ENCODE measurements around the gene TSPAN14. TPM values are rescaled to one million over a fixed set of nuclear protein-coding genes. Genes with fewer than 3 reads are reported as not detected.

TSPAN14 gene
- total RNA-seq, 6 donors from 2014 or later, result 52.1 to 157 (median 111) TPM

DNA sequence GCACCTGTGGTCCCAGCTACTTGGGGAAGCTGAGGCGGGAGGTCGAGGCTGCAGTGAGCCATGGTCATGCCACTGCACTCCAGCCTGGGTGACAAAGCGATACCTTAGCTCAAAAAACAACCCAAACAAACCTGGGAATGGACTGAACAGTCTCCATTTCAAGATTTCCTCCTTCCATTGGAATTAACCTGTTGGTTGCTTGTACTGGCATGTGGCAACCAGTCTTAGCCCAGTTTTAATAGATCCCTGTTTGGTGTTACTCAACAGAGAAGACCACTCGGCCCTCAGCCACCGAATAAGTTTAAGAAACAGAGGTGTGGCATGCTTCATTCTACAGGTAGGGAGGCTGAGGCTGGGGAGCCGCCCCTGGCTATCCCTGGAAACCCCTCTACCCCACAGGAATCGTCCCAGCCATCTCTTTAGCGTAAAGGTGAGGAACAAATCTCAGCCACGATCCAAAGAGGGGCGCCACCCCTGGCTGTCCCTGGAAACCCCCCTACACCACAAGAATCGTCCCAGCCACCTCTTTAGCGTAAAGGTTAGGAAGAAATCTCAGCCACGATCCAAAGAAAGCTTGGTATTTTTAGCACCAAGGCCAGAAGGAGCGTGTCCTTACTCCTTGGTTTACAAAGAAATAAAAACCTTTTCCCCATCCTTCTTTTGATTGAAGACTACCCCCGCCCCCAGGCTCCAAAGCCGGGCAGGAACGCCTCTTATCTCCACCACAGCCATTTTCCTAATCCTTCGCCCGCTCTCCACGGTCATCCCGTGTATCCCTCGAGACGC lies 861 bp upstream of the TSPAN14 start:
- TF ChIP-seq POLR2AphosphoS5 (IDR thresholded peaks at IDR 0.05) (no peak), POLR2A (IDR thresholded peaks at IDR 0.05) (peak in 1 of 4 donors; percentile 27), CTCF (IDR thresholded peaks at IDR 0.05) (no peak)
- Histone ChIP-seq H3K9me3 (no peaks in the 10 kb centered on the region), H3K4me1 (peaks cover 42 to 61% (median 53%) of the 10 kb centered on the region in 4 donors), H3K27me3 (no peaks in the 10 kb centered on the region), H3K27ac (peak overlapping the region; percentile 87 to 94 (median 91)), H3K36me3 (peaks cover 0 to 5% (median 0%) of the 10 kb centered on the region in 4 donors), H3K4me3 (peak overlapping the region in 3 of 4 donors; percentile 33 to 98 (median 47))
- 33 to 37% methylated on average over 21 to 23 of the region's 23 CpGs for WGBS, 2 donors
- no peak for ATAC-seq (ENCODE audit: low FRiP score in 2 of 2)
- DNase-seq, result no peak

GRCh38 chr10:80454513-80455460 lies 677 bp downstream of the TSPAN14 start:
- ATAC-seq (ENCODE audit: low FRiP score in 2 of 2), result peak; percentile 39 to 65

DNA sequence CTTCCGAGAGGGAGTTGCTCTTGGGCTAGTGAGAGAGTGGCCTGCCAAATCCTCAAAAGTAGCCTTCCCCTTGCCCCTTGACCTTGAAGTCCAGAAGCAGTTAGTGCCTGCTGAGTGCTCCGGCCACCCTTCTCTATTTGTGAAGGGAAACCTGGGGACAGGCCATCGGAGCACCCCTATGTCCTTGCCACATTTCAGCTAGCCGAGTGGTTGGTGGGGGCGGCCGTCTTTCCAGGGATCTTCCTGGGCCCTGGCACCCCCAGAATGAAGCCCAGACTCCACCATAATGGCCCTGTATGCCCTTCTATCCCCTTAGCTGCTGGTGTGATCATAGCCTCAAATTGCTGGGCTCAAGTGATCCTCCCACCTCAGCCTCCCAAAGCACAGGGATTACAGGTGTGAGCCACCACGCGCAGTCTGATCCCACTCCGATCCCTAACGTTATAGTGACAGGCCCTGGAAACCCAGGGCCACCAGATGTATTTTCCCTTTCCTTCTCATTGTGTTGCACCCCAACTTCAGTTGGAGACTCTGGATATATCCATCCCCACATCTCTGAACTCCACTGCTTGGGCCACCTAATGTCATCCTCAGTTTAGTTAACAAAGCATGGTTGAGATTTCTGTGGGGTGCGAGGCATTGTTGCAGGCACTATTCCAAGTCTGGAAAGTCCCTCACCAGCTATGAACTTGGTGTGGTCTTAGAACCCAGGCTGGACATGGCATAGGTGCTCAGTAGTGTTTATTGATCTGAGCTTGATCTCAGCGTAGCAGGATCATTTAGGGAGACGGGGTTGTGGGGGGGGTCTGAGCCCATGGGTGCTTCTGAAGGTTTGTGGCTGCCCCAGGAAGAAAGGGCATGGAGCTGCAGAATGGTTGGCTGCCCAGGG lies 1.6 kb downstream of the TSPAN14 start:
- H3K4me1 ChIP-seq, result peaks cover 60 to 67% (median 65%) of the 10 kb centered on the region in 4 donors
- ATAC-seq (ENCODE audit: low FRiP score in 2 of 2), result no peak
- TF ChIP-seq POLR2A (IDR thresholded peaks at IDR 0.05) (no peak), POLR2AphosphoS5 (IDR thresholded peaks at IDR 0.05) (peak in 1 of 2 donors; percentile 4), EP300 (IDR thresholded peaks at IDR 0.05) (no peak)
- peaks cover 0 to 5% (median 0%) of the 10 kb centered on the region in 4 donors for H3K36me3 ChIP-seq
- no peaks in the 10 kb centered on the region for H3K27me3 ChIP-seq
- no peaks in the 10 kb centered on the region for H3K9me3 ChIP-seq
- no peak for DNase-seq
- 45% methylated on average over 7 to 13 of the region's 13 CpGs for WGBS, 2 donors
- H3K27ac ChIP-seq, result peak overlapping the region; percentile 98 to 100 (median 99)
- H3K4me3 ChIP-seq, result peak overlapping the region; percentile 87 to 98 (median 94)

More at GRCh38 chr10:80454513-80455460, 677 bp downstream of the TSPAN14 start:
- Histone ChIP-seq H3K27ac (peak overlapping the region; percentile 98 to 100 (median 99)), H3K4me3 (peak overlapping the region; percentile 87 to 98 (median 94)), H3K9me3 (no peaks in the 10 kb centered on the region), H3K4me1 (peaks cover 51 to 61% (median 58%) of the 10 kb centered on the region in 4 donors), H3K36me3 (peaks cover 0 to 5% (median 0%) of the 10 kb centered on the region in 4 donors), H3K27me3 (no peaks in the 10 kb centered on the region)
- peak in 1 of 2 donors; percentile 8 for TF ChIP-seq POLR2AphosphoS5 (IDR thresholded peaks at IDR 0.05)
- peak in 1 of 6 experiments; percentile 17 for TF ChIP-seq CTCF (IDR thresholded peaks at IDR 0.05)
- no peak for TF ChIP-seq EP300 (IDR thresholded peaks at IDR 0.05)
- TF ChIP-seq POLR2A (IDR thresholded peaks at IDR 0.05), result peak in 2 of 4 donors; percentile 24 to 40
- WGBS, 2 donors, result 0 to 1% methylated on average over 40 to 43 of the region's 81 CpGs
- peak; percentile 59 to 88 for DNase-seq

DNA sequence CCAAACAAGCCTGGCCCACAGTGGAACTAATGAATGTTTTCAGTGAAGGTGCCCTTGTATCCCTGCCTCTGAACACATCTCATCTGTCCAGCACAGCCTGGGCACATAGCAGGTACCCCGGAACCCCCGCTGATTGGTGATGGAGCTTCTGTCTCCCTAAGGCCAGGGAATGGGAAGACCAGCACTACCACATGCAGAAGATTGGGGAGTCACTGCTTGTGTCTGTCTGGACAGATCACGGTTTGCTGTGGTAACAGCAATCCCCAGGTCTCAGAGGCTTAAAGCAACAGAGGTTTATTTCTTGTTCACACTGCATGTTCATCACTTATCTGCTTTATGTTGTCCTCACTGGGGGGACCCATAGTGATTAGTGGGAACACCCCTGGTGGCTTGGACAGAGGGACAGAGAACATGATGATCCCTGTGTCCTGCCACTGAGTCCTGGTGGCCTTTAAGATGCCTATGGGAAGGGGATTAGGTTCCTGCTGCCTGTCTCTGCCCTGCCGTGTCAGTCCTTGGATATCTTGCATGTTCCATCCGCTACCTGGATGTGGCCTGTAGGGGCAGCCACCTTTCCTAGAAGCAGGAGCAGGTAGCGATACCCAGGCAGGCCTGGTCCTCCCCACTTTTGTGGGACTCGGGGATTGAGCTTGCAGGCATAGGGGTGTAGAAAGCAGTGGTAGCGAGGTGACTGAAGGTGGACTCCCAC lies 3.6 kb downstream of the TSPAN14 start:
- DNase-seq, result no peak
- H3K4me3 ChIP-seq, result peak overlapping the region in 2 of 4 donors; percentile 34 to 87
- H3K4me1 ChIP-seq, result peaks cover 77 to 83% (median 81%) of the 10 kb centered on the region in 4 donors
- 76 to 84% methylated on average over 6 to 8 of the region's 8 CpGs for WGBS, 2 donors
- peaks cover 0 to 5% (median 0%) of the 10 kb centered on the region in 4 donors for H3K36me3 ChIP-seq
- no peaks in the 10 kb centered on the region for H3K9me3 ChIP-seq
- ATAC-seq (ENCODE audit: low FRiP score in 2 of 2), result no peak
- H3K27ac ChIP-seq, result peak overlapping the region; percentile 98 to 100 (median 99)
- H3K27me3 ChIP-seq, result no peaks in the 10 kb centered on the region
- TF ChIP-seq EP300 (IDR thresholded peaks at IDR 0.05) (no peak), CTCF (IDR thresholded peaks at IDR 0.05) (no peak), POLR2A (IDR thresholded peaks at IDR 0.05) (no peak), POLR2AphosphoS5 (IDR thresholded peaks at IDR 0.05) (no peak)
